DOHH2 (cell line): ENCODE results near the gene FUT8.
"Not testable (repeated sequence)": the region's sequence is repeated elsewhere in the genome, so short reads cannot be mapped to it uniquely, and the experiment has no call there.

Experiments used
- H3F3A ChIP-seq: fragments of 200-600 bp; sonication (generic), shearing (Covaris generic); 2 replicates; pipeline ENCODE4 v1.6.0; 2016; ENCODE audit warnings: antibody characterized with exemption, mild to moderate bottlenecking; ENCODE audit not compliant: control insufficient read depth, insufficient read depth
- H3K27ac ChIP-seq: fragments of 200-600 bp; sonication (generic); 2 replicates; pipeline ENCODE4 v1.5.1; 2014; ENCODE audit warnings: low read depth, mild to moderate bottlenecking, low read length, moderate library complexity
- H3K27me3 ChIP-seq: fragments of 200-600 bp; sonication (generic); 2 replicates; pipeline ENCODE4 v1.6.1; 2014; ENCODE audit warnings: mild to moderate bottlenecking, low read length, mixed read lengths; ENCODE audit not compliant: control insufficient read depth
- H3K36me3 ChIP-seq: fragments of 200-600 bp; sonication (generic); 2 replicates; pipeline ENCODE4 v1.6.1; 2014; ENCODE audit warnings: mild to moderate bottlenecking, low read length, moderate library complexity, mixed read lengths; ENCODE audit not compliant: control insufficient read depth
- H3K4me1 ChIP-seq: fragments of 200-600 bp; sonication (generic); 2 replicates; pipeline ENCODE4 v1.6.1; 2014; ENCODE audit warnings: mild to moderate bottlenecking, low read length, mixed read lengths; ENCODE audit not compliant: control insufficient read depth
- H3K4me2 ChIP-seq: fragments of 200-600 bp; sonication (generic); 2 replicates; pipeline ENCODE4 v1.6.0; 2014; ENCODE audit warnings: mild to moderate bottlenecking, low read length, moderate library complexity
- H3K4me3 ChIP-seq: fragments of 200-600 bp; sonication (generic); 2 replicates; pipeline ENCODE4 v1.5.1; 2014; ENCODE audit warnings: mild to moderate bottlenecking, low read length, mixed read lengths
- H3K79me2 ChIP-seq: fragments of 200-600 bp; sonication (generic); 2 replicates; pipeline ENCODE4 v1.6.1; 2014; ENCODE audit warnings: mild to moderate bottlenecking, low read length, mixed read lengths; ENCODE audit not compliant: control insufficient read depth
- H3K9me2 ChIP-seq: fragments of 200-600 bp; sonication (generic); replicated peaks from 2 replicates; pipeline ENCODE4 v1.6.1; 2014; ENCODE audit warnings: mild to moderate bottlenecking, low read length, mixed read lengths; ENCODE audit not compliant: control insufficient read depth
- H3K9me3 ChIP-seq: fragments of 200-600 bp; sonication (generic); 2 replicates; pipeline ENCODE4 v1.6.1; 2014; ENCODE audit warnings: antibody characterized with exemption, low read length, mixed read lengths; ENCODE audit not compliant: control insufficient read depth, insufficient read depth
- H4K20me1 ChIP-seq: fragments of 200-600 bp; sonication (generic); 2 replicates; pipeline ENCODE4 v1.6.0; 2014; ENCODE audit warnings: low read depth, mild to moderate bottlenecking, antibody characterized with exemption, low read length, moderate library complexity; ENCODE audit not compliant: control insufficient read depth, insufficient read depth
- EZH2phosphoT487 ChIP-seq: fragments of 200-600 bp; sonication (generic); IDR thresholded peaks from 2 replicates; pipeline ENCODE4 v1.6.1; 2017; ENCODE audit warnings: borderline replicate concordance, mild to moderate bottlenecking, antibody characterized with exemption, low read length, moderate library complexity, mixed read lengths
- TF ChIP-seq, protein P1 (sequence below): fragments of 200-600 bp; sonication (generic); IDR thresholded peaks from one replicate; pipeline ENCODE4 v1.5.1; 2014; ENCODE audit warnings: antibody characterized with exemption, mild to moderate bottlenecking, low read depth, low read length; ENCODE audit not compliant: poor library complexity, severe bottlenecking

FUT8 gene

DNA sequence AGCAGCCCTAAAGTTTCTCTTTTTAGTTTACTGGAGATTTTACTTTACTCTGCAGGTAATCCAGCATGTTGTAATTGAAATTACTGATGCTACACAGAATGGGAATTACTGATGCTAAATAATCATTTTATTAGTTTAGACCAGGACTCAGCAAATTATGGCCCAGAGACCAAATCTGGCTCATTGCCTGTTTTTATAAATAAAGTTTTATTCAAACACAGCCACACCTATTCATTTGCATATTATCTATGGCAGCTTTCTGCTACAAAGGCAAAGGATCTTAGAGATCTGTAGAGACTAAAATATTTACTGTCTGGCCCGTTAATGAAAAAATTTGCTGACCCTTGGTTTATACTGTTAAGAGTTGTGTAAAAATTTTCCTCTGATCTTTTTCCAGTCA is 216.1 kb downstream of the FUT8 start:
- H3K9me2 ChIP-seq = no peaks in the 10 kb centered on the region
- H3K27ac ChIP-seq = no peak overlapping the region
- H4K20me1 ChIP-seq = no peaks in the 10 kb centered on the region
- H3K4me1 ChIP-seq = peaks cover 20% of the 10 kb centered on the region
- H3K79me2 ChIP-seq = peaks cover 9% of the 10 kb centered on the region
- H3F3A ChIP-seq = peaks cover 2% of the 10 kb centered on the region; the same call in 1 of the 2 replicates
- H3K27me3 ChIP-seq = no peaks in the 10 kb centered on the region
- H3K9me3 ChIP-seq = no peaks in the 10 kb centered on the region
- no peak overlapping the region for H3K4me3 ChIP-seq
- H3K4me2 ChIP-seq = no peak overlapping the region
- TF ChIP-seq, protein P1, sequence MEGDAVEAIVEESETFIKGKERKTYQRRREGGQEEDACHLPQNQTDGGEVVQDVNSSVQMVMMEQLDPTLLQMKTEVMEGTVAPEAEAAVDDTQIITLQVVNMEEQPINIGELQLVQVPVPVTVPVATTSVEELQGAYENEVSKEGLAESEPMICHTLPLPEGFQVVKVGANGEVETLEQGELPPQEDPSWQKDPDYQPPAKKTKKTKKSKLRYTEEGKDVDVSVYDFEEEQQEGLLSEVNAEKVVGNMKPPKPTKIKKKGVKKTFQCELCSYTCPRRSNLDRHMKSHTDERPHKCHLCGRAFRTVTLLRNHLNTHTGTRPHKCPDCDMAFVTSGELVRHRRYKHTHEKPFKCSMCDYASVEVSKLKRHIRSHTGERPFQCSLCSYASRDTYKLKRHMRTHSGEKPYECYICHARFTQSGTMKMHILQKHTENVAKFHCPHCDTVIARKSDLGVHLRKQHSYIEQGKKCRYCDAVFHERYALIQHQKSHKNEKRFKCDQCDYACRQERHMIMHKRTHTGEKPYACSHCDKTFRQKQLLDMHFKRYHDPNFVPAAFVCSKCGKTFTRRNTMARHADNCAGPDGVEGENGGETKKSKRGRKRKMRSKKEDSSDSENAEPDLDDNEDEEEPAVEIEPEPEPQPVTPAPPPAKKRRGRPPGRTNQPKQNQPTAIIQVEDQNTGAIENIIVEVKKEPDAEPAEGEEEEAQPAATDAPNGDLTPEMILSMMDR = no peak
- TF ChIP-seq EZH2phosphoT487 = no peak
- H3K36me3 ChIP-seq = peaks cover 37% of the 10 kb centered on the region

DNA sequence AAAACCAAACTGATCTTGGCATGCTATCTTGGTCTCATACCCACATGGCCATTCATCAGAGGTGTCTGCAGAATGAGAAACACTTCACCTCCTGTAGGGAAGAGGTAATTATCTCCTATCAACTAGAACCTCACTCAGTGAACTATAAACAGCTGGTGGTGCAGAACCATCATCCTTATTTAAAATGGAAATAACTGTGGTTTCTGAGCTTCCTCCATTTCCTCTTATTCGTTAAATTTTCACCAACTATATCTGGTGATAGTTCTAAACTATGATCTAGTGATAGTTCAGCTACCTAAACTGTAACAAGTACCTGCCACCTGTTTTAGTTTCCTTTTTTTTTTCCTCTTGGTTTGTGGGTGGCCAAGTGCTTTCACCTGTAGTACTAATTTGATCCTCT is 218.5 kb downstream of the FUT8 start:
- Histone ChIP-seq H3K4me3 (no peak overlapping the region), H3K27me3 (no peaks in the 10 kb centered on the region), H3K4me1 (peaks cover 20% of the 10 kb centered on the region), H3K4me2 (peak overlapping the region; percentile 36), H3K9me3 (no peaks in the 10 kb centered on the region), H3K79me2 (peaks cover 19% of the 10 kb centered on the region), H3F3A (peaks cover 2% of the 10 kb centered on the region; the same call in 1 of the 2 replicates), H3K27ac (peak overlapping the region; percentile 35), H4K20me1 (no peaks in the 10 kb centered on the region), H3K36me3 (peaks cover 37% of the 10 kb centered on the region), H3K9me2 (no peaks in the 10 kb centered on the region)
- TF ChIP-seq EZH2phosphoT487 = no peak

DNA sequence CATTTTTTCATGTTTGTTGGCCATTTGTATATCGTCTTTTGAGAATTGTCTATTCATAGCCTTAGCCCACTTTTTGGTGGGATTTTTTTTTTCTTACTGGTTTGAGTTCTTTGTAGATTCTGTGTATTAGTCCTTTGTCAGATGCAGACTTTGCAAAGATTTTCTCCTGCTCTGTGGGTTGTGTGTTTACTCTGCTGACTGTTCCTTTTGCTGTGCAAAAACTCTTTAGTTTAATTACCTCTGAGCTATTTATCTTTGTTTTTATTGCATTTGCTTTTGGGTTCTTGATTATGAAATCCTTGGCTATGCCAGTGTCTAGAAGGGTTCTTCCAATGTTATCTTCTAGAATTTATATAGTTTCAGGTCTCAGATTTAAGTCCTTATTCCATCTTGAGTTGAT is 220.0 kb downstream of the FUT8 start:
- no peaks in the 10 kb centered on the region for H3K27me3 ChIP-seq

DNA sequence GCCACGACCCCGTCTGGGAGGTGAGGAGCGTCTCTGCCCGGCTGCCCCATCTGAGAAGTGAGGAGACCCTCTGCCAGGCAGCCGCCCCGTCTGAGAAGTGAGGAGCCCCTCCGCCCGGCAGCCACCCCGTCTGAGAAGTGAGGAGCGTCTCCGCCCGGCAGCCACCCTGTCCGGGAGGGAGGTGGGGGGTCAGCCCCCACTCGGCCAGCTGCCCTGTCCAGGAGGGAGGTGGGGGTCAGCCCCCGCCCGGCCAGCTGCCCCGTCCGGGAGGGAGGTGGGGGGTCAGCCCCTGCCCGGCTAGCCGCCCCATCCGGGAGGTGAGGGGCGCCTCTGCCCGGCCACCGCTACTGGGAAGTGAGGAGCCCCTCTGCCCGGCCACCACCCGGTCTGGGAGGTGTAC is 221.1 kb downstream of the FUT8 start:
- peaks cover 20% of the 10 kb centered on the region for H3K4me1 ChIP-seq

More for the DNA sequence above, 220.0 kb downstream of the FUT8 start:
- Histone ChIP-seq H4K20me1 (no peaks in the 10 kb centered on the region), H3K79me2 (peaks cover 32% of the 10 kb centered on the region), H3F3A (peaks cover 2% of the 10 kb centered on the region; the same call in 1 of the 2 replicates), H3K9me2 (no peaks in the 10 kb centered on the region), H3K9me3 (no peaks in the 10 kb centered on the region), H3K36me3 (peaks cover 37% of the 10 kb centered on the region), H3K4me1 (peaks cover 20% of the 10 kb centered on the region), H3K27ac (no peak overlapping the region), H3K4me2 (no peak overlapping the region), H3K4me3 (no peak overlapping the region)
- TF ChIP-seq, protein P1 = no peak
- TF ChIP-seq EZH2phosphoT487 = no peak

More for the DNA sequence above, 221.1 kb downstream of the FUT8 start:
- not testable (repeated sequence) for H3F3A ChIP-seq, H3K9me3 ChIP-seq, H3K27me3 ChIP-seq, H3K4me3 ChIP-seq, H4K20me1 ChIP-seq, H3K9me2 ChIP-seq, H3K27ac ChIP-seq, H3K4me2 ChIP-seq
- Histone ChIP-seq H3K36me3 (peaks cover 35% of the 10 kb centered on the region), H3K79me2 (peaks cover 40% of the 10 kb centered on the region)
